ENCODE data around the gene GRK7.

- no peak for TF ChIP-seq CTCF (conservative IDR thresholded peaks at IDR 0.05; ENCODE audit: low read depth, low read length)
- TF ChIP-seq EZH2 (IDR thresholded peaks at IDR 0.05; ENCODE audit: borderline replicate concordance, low read depth, low read length, poor library complexity, severe bottlenecking): no peak
Observed at GRCh38 chr3:141737678-141738021, 25.6 kb upstream of the GRK7 start.
